Heart left ventricle (tissue), 13 donors: ENCODE measurements around the gene ARID3A.

Experiments
- POLR2A ChIP-seq, 2 donors: fragments of 450-650 bp; IDR thresholded peaks; one replicate each; pipeline ENCODE4 v1.6.1; 2017; ENCODE audit warnings: antibody characterized with exemption in 2 of 2, mild to moderate bottlenecking in 2 of 2, moderate library complexity in 2 of 2
- TF ChIP-seq, protein P1 (sequence below), 12 donors: fragments of 200-600 bp; sonication (generic) in 4 of 12; IDR thresholded peaks; one replicate each; pipeline versions ENCODE4 v1.5.0 to v1.8.0; 2018 to 2022; ENCODE audit warnings: antibody characterized with exemption in 12 of 12, mild to moderate bottlenecking in 5 of 12
- donor health status: ischemic (EF 13 %, LVEDD 7.1; RV severe dilation, severe dysfunction).
- donor health status: DM: no; HTN: yes; CAD: no.
- donor health status: DM: no; HTN: no; CAD: no.
- donor health status: ischemic (EF 25% LVEDD 6.9; RV normal size, moderate dysfunction).
- donor health status: ischemic (EF 25% LVEDD 5.7; RV mildly dilated, moderate dysfunction).
- donor health status: ischemic (EF 35%, LVEDD 5.7; RV mildly dilated, moderate dysfunction).
- donor health status: nonischemic (EF 11% LVEDD 7.7; RV severe dilation, severe dysfunction).
- donor health status: DM: yes; HTN: yes; CAD: no.
- donor health status: PGD.
- donor health status: ischemic (EF 29% LVEDD 5.4; RV normal size, mild dysfunction).
- donor health status: nonischemic (EF 23%, LVEDD 6.1; RV moderate dilation, normal function).

- TF ChIP-seq, protein P1, sequence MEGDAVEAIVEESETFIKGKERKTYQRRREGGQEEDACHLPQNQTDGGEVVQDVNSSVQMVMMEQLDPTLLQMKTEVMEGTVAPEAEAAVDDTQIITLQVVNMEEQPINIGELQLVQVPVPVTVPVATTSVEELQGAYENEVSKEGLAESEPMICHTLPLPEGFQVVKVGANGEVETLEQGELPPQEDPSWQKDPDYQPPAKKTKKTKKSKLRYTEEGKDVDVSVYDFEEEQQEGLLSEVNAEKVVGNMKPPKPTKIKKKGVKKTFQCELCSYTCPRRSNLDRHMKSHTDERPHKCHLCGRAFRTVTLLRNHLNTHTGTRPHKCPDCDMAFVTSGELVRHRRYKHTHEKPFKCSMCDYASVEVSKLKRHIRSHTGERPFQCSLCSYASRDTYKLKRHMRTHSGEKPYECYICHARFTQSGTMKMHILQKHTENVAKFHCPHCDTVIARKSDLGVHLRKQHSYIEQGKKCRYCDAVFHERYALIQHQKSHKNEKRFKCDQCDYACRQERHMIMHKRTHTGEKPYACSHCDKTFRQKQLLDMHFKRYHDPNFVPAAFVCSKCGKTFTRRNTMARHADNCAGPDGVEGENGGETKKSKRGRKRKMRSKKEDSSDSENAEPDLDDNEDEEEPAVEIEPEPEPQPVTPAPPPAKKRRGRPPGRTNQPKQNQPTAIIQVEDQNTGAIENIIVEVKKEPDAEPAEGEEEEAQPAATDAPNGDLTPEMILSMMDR (IDR thresholded peaks at IDR 0.05), result no peak
- TF ChIP-seq POLR2A (IDR thresholded peaks at IDR 0.05), result no peak
Observed at GRCh38 chr19:1009041-1009980, 83.5 kb downstream of the ARID3A start.
